HepG2 (cell line): ENCODE measurements around the gene RTN4. TPM values are rescaled to one million over a fixed set of nuclear protein-coding genes. Genes with fewer than 3 reads are reported as not detected.

Experiments used
- ATAC-seq: fragments of 200-7000 bp; cut with Tn5 transposase; 3 replicates; pipeline ENCODE4 v1.9.1; 2020; ENCODE audit warnings: mild to moderate bottlenecking, moderate library complexity
- BruUV-seq: library from RNA; stranded (reverse); fragments of 400-500 nt; replicated peaks from 2 replicates; lab custom pipeline; 2021; lab: Mats Ljungman, UMichigan
- CTCF ChIA-PET: fragments of 300-600 bp; formaldehyde crosslinking; extraction: SDS; loops from one replicate; lab custom pipeline; 2021; ENCODE audit warnings: low total read pairs, inconsistent platforms, low intra/inter-chr PET ratio; lab: Yijun Ruan, JAX
- POLR2A ChIA-PET: fragments of 350-600 bp; sonication (Branson Sonifier 250); formaldehyde crosslinking; loops from one replicate; lab custom pipeline; 2020; ENCODE audit warnings: antibody characterized with exemption, inconsistent platforms; lab: Yijun Ruan, JAX
- DNase-seq: peaks from one replicate; pipeline ENCODE4 v3.0.0-alpha.2; 2015; ENCODE audit warnings: low spot score
- FAIRE-seq: peaks from 3 replicates; lab custom pipeline; 2011; peaks lifted over from hg19 to GRCh38; lab: Jason Lieb, UNC
- H2AFZ ChIP-seq: one replicate; pipeline ENCODE4 v1.6.1; 2011; ENCODE audit warnings: low read length, inconsistent platforms
- H3K27ac ChIP-seq: fragments of 300-600 bp; 3 replicates; pipeline ENCODE4 v1.8.0; 2011; ENCODE audit warnings: mixed run types, mild to moderate bottlenecking, mixed read lengths, low read length, inconsistent platforms; ENCODE audit not compliant: insufficient read depth; ENCODE audit errors: extremely low read length
- H3K27me3 ChIP-seq, 2 experiments: fragments of 200-600 bp in 1 of 2; 2 replicates in 1 of 2; 3 replicates in 1 of 2; pipeline versions ENCODE4 v1.6.0 to v1.8.0; 2011; ENCODE audit warnings: low read length in 2 of 2, mild to moderate bottlenecking in 2 of 2, moderate library complexity in 2 of 2, inconsistent platforms in 1 of 2; ENCODE audit not compliant: insufficient read depth in 2 of 2, control insufficient read depth in 1 of 2
- H3K36me3 ChIP-seq, 2 experiments: fragments of 200-600 bp in 1 of 2; replicated peaks in 1 of 2; 2 replicates in 1 of 2; 3 replicates in 1 of 2; pipeline versions ENCODE4 v1.5.1 to v1.8.0; 2011; ENCODE audit warnings: low read length in 2 of 2, inconsistent platforms in 1 of 2; ENCODE audit not compliant: insufficient read depth in 2 of 2, control insufficient read depth in 1 of 2
- H3K4me1 ChIP-seq: 2 replicates; pipeline ENCODE4 v1.5.1; 2012; ENCODE audit warnings: low read length, inconsistent platforms; ENCODE audit not compliant: insufficient read depth
- H3K4me2 ChIP-seq: 2 replicates; pipeline ENCODE4 v1.6.0; 2011; ENCODE audit warnings: low read depth, low read length, inconsistent platforms
- H3K4me3 ChIP-seq, 3 experiments: fragments of 200-600 bp in 1 of 3; sonication (generic), shearing (Covaris generic) in 1 of 3; replicated peaks in 1 of 3; 2 replicates each; pipeline ENCODE4 v1.5.1; 2011 to 2016; ENCODE audit warnings: low read length in 3 of 3, inconsistent platforms in 2 of 3, low read depth in 2 of 3, mild to moderate bottlenecking in 2 of 3, control low read depth in 1 of 3, mixed read lengths in 1 of 3; ENCODE audit not compliant: insufficient read depth in 1 of 3
- H3K79me2 ChIP-seq: one replicate; pipeline ENCODE4 v1.6.1; 2011; ENCODE audit warnings: low read length, inconsistent platforms; ENCODE audit not compliant: insufficient read depth
- H3K9ac ChIP-seq: 2 replicates; pipeline ENCODE4 v1.6.0; 2011; ENCODE audit warnings: mild to moderate bottlenecking, low read depth, low read length, inconsistent platforms; ENCODE audit not compliant: insufficient read depth
- H3K9me3 ChIP-seq: 2 replicates; pipeline ENCODE4 v1.5.1; 2012; ENCODE audit warnings: mild to moderate bottlenecking, low read length
- H4K20me1 ChIP-seq: 2 replicates; pipeline ENCODE4 v1.6.0; 2011; ENCODE audit warnings: inconsistent platforms, mild to moderate bottlenecking, low read length, moderate library complexity; ENCODE audit not compliant: insufficient read depth
- HNRNPK ChIP-seq: fragments of 200-400 bp; formaldehyde crosslinking; IDR thresholded peaks from 2 replicates; pipeline ENCODE4 v1.6.1; 2018; ENCODE audit warnings: low read length, low read depth, moderate library complexity, mild to moderate bottlenecking; ENCODE audit not compliant: poor library complexity, severe bottlenecking
- LBX2 ChIP-seq: sonication (generic); formaldehyde crosslinking; IDR thresholded peaks from 2 replicates; pipeline ENCODE4 v1.5.0; 2020; ENCODE audit warnings: missing genetic modification reagents, mild to moderate bottlenecking, borderline replicate concordance
- PCBP1 ChIP-seq: fragments of 200-400 bp; formaldehyde crosslinking; IDR thresholded peaks from 2 replicates; pipeline ENCODE4 v1.6.1; 2017; ENCODE audit warnings: mild to moderate bottlenecking, low read depth, low read length, borderline replicate concordance
- PCBP2 ChIP-seq: fragments of 200-400 bp; formaldehyde crosslinking; optimal IDR thresholded peaks from 2 replicates; pipeline ENCODE3; 2018; ENCODE audit warnings: low read length, low read depth; ENCODE audit not compliant: poor library complexity, severe bottlenecking
- PHF21A ChIP-seq: sonication (generic); formaldehyde crosslinking; IDR thresholded peaks from 2 replicates; pipeline ENCODE4 v1.5.0; 2020; ENCODE audit warnings: mild to moderate bottlenecking, missing genetic modification reagents
- ZNF510 ChIP-seq: sonication (generic); formaldehyde crosslinking; IDR thresholded peaks from 2 replicates; pipeline ENCODE4 v1.4.0; 2020; ENCODE audit warnings: low read depth, mild to moderate bottlenecking, missing genetic modification reagents
- ZNF567 ChIP-seq: sonication (generic); formaldehyde crosslinking; IDR thresholded peaks from 2 replicates; pipeline ENCODE4 v1.8.1; 2023; ENCODE audit warnings: mild to moderate bottlenecking, missing genetic modification reagents, borderline replicate concordance
- ZNF83 ChIP-seq: sonication (generic); formaldehyde crosslinking; IDR thresholded peaks from 2 replicates; pipeline ENCODE4 v1.4.0; 2020; ENCODE audit warnings: missing genetic modification reagents, mild to moderate bottlenecking, borderline replicate concordance
- WGBS: methylation state at CpG from one replicate; pipeline ENCODE4 v1.1.6; 2017; ENCODE audit warnings: low lambda C conversion rate; 5-methylcytosine and 5-hydroxymethylcytosine counted together
- in situ Hi-C: cut with HindIII; loops from 2 replicates; pipeline ENCODE4 v1.10.0; 2017; ENCODE audit warnings: low pct_unique_long_range_greater_than_20kb; ENCODE audit not compliant: extremely low pct_ligation_motif_present
- intact Hi-C: fragments of 100-400 bp; cut with micrococcal nuclease; formaldehyde crosslinking; loops from one replicate; pipeline ENCODE4 v1.10.0; 2022; ENCODE audit not compliant: unreplicated experiment
- polyA plus RNA-seq, 8 experiments: library from polyadenylated mRNA; depleted of rRNA in 3 of 8; stranded (reverse) in 7 of 8; unstranded in 1 of 8; fragments of >200 nt; fragmentation: Illumina TruSeq in 4 of 8; extraction: Trizol in 4 of 8; gene quantifications; 2 replicates each; pipeline versions ENCODE4 v1.2.1 to v1.2.3, GENCODE V29; 2011 to 2016; ENCODE audit warnings: low read depth in 4 of 8, missing spikeins in 1 of 8, mixed read lengths in 1 of 8; ENCODE audit not compliant: insufficient read depth in 1 of 8
- total RNA-seq, 5 experiments: library from RNA; depleted of rRNA; stranded (reverse); fragments of >200 nt; fragmentation: Illumina TruSeq; extraction: Trizol; gene quantifications; 2 replicates each; pipeline ENCODE4 v1.2.3, GENCODE V29; 2016; ENCODE audit warnings: low read depth in 1 of 5

Gene RTN4
- total and polyA plus RNA-seq, 2 of the 13 experiments (the other 11 are each of a cell fraction or from before 2014, with no cell fraction given) = 98.4 to 133 TPM

GRCh38 chr2:54944724-54945326, 105.4 kb downstream of the RTN4 start:
- 95% methylated on average over 1 of the region's 1 CpG for WGBS
- H3K4me3 ChIP-seq = no peak overlapping the region
- no TSS peak for BruUV-seq
- in situ Hi-C loops = no loop called here
- H3K4me1 ChIP-seq = peaks cover 29% of the 10 kb centered on the region
- POLR2A ChIA-PET = no interaction called here
- H2AFZ ChIP-seq = no peak overlapping the region
- TF ChIP-seq PCBP2 (peak; percentile 89), LBX2 (no peak), HNRNPK (peak; percentile 79), ZNF510 (CRISPR knock-in tag) (no peak), PCBP1 (peak; percentile 88; the same call in 1 of the 2 replicates), ZNF567 (CRISPR knock-in tag) (no peak), PHF21A (no peak)
- H3K9me3 ChIP-seq = no peaks in the 10 kb centered on the region
- H3K27ac ChIP-seq = no peak overlapping the region
- H3K4me2 ChIP-seq = peak overlapping the region; percentile 26; the same call in 1 of the 2 replicates
- no peaks in the 10 kb centered on the region for H3K36me3 ChIP-seq
- no peaks in the 10 kb centered on the region for H4K20me1 ChIP-seq
- DNase-seq (no peak), FAIRE-seq (no peak), ATAC-seq (peak; percentile 15; the same call in 2 of the 3 replicates)
- CTCF ChIA-PET = no interaction called here
- intact Hi-C loops = no loop called here
- H3K27me3 ChIP-seq = no peaks in the 10 kb centered on the region
- no peaks in the 10 kb centered on the region for H3K79me2 ChIP-seq
- no peak overlapping the region for H3K9ac ChIP-seq

DNA sequence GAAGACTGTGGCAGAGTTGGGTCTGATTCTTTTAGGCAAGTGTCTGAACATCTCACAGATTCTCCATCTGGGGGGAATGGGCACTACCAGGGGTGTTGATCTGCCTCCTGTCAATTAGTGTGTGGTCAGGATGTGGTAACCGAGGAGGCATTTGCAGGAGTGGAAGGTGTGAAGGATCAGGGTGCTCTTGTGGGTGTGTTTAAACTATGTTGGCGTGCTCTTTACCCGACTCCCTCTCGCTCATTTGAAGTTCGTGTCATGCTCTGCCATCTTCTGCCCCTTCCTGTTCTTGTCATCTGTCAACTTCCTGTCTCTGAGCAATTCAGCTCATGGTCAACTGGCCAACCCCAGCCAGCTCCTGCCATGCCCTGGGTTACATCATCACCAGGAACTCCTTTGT, 107.9 kb downstream of the RTN4 start:
- Histone ChIP-seq H3K27ac (no peak overlapping the region), H3K27me3 (no peaks in the 10 kb centered on the region), H3K4me2 (no peak overlapping the region), H3K79me2 (no peaks in the 10 kb centered on the region), H3K4me3 (no peak overlapping the region), H3K9ac (no peak overlapping the region), H3K4me1 (peaks cover 29% of the 10 kb centered on the region), H3K36me3 (no peaks in the 10 kb centered on the region), H4K20me1 (no peaks in the 10 kb centered on the region), H2AFZ (no peak overlapping the region), H3K9me3 (peaks cover 12% of the 10 kb centered on the region)
- POLR2A ChIA-PET = no interaction called here
- BruUV-seq = no TSS peak
- 83% methylated on average over 5 of the region's 5 CpGs for WGBS
- intact Hi-C loops (no loop called here), in situ Hi-C loops (no loop called here)
- CTCF ChIA-PET = no interaction called here
- ATAC-seq (no peak), FAIRE-seq (no peak), DNase-seq (no peak)
- no peak for TF ChIP-seq ZNF83
